ENCODE data around the gene CLCN3.
"Not testable (repeated sequence)": the region's sequence is repeated elsewhere in the genome, so short reads cannot be mapped to it uniquely, and the experiment has no call there.

CLCN3 gene

GRCh38 chr4:169618986-169619385, 1.4 kb upstream of the CLCN3 start:
- DNase-seq, result no peak

GRCh38 chr4:169619518-169619957, 840 bp upstream of the CLCN3 start:
- DNase-seq, result peak; percentile 52

GRCh38 chr4:169620880-169621248, 486 bp downstream of the CLCN3 start:
- peak; percentile 16 for DNase-seq

GRCh38 chr4:169621731-169622492, 1.5 kb downstream of the CLCN3 start:
- DNase-seq, result peak; percentile 44

- no peak for DNase-seq
Measured at GRCh38 chr4:169622566-169622965, 2.2 kb downstream of the CLCN3 start.

GRCh38 chr4:169624012-169624411, 3.6 kb downstream of the CLCN3 start:
- not testable (repeated sequence) for DNase-seq

GRCh38 chr4:169625886-169626285, 5.5 kb downstream of the CLCN3 start:
- no peak for DNase-seq

GRCh38 chr4:169626331-169627282, 6.2 kb downstream of the CLCN3 start:
- DNase-seq, result no peak

- DNase-seq, result no peak
Measured at GRCh38 chr4:169627307-169627706, 6.9 kb downstream of the CLCN3 start.

GRCh38 chr4:169628579-169628978, 8.2 kb downstream of the CLCN3 start:
- DNase-seq, result no peak

GRCh38 chr4:169630069-169630468, 9.7 kb downstream of the CLCN3 start:
- DNase-seq, result no peak

GRCh38 chr4:169632896-169633295, 12.5 kb downstream of the CLCN3 start:
- DNase-seq, result no peak

GRCh38 chr4:169634975-169635374, 14.6 kb downstream of the CLCN3 start:
- no peak for DNase-seq

GRCh38 chr4:169640261-169640870, 20.0 kb downstream of the CLCN3 start:
- no peak for DNase-seq

GRCh38 chr4:169644802-169645201, 24.4 kb downstream of the CLCN3 start:
- no peak for DNase-seq

- no peak for DNase-seq
Measured at GRCh38 chr4:169645627-169646026, 25.2 kb downstream of the CLCN3 start.

- DNase-seq, result no peak
Measured at GRCh38 chr4:169649545-169650226, 29.3 kb downstream of the CLCN3 start.

GRCh38 chr4:169650227-169650936, 30.0 kb downstream of the CLCN3 start:
- no peak for DNase-seq

- no peak for DNase-seq
Measured at GRCh38 chr4:169652535-169652934, 32.2 kb downstream of the CLCN3 start.

- no peak for DNase-seq
Measured at GRCh38 chr4:169655401-169655800, 35.0 kb downstream of the CLCN3 start.

- no peak for DNase-seq
Measured at GRCh38 chr4:169657470-169658107, 37.2 kb downstream of the CLCN3 start.

- DNase-seq, result no peak
Measured at GRCh38 chr4:169658196-169658595, 37.8 kb downstream of the CLCN3 start.

All from activated gamma-delta T cell treated with Interleukin-2 at 50 U/mL for 16 hours (primary cell).